HL-60/S4 treated with phorbol 12-myristate 13-acetate at 8.2 ng/mL for 4 days and 3 days (cell line): ENCODE measurements around the gene PPP2R2D.

Experiments
- in situ Hi-C: fragments of 300-500 bp; cut with MboI; formaldehyde crosslinking; loops from 2 replicates; pipeline ENCODE4 v1.15.0; 2022; ENCODE audit warnings: low sequenced_read_pairs

The PPP2R2D gene

GRCh38 chr10:131926253-131926652 is 25.4 kb downstream of the PPP2R2D start:
- in situ Hi-C loops = no loop called here

GRCh38 chr10:131926743-131927595 is 26.2 kb downstream of the PPP2R2D start:
- in situ Hi-C loops = no loop called here

GRCh38 chr10:131928248-131929095 is 27.7 kb downstream of the PPP2R2D start:
- in situ Hi-C loops = no loop called here

DNA sequence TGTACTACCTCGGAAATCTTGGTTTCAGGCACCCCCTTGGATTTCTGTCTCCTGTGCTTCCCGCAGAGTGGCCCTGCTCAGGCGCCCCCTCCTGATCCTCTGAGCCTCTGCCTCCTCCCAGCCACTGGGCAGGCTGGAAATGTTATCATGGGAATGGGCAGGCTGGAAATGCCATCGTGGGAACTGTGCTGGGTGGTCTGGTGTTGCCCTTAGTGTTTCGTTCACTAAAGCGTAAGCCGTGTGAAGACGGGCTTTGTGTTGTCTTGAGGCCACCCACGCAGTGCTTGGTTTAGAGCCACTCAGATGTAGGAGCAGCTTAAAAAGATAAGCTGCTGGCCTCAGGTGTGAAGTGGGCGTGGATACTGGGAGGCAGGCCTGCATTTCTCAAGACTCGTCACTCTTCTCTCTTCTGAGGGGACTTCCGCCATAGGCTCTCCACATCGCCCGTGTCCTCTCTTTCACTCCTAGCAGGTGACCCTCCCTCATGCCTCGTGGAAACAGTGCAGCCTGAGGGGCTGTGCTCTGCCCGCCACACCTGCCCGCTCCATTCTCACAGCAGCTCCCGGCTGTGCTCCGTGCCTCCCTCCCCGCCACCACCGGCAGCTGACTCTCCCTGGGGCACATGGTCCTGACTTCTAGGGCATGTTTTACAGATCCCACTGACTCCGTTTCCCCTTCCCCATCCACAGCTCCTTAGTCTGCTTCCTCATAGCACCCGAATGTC is 28.5 kb downstream of the PPP2R2D start:
- in situ Hi-C loops = no loop called here

GRCh38 chr10:131930150-131930549 is 29.3 kb downstream of the PPP2R2D start:
- in situ Hi-C loops = no loop called here

DNA sequence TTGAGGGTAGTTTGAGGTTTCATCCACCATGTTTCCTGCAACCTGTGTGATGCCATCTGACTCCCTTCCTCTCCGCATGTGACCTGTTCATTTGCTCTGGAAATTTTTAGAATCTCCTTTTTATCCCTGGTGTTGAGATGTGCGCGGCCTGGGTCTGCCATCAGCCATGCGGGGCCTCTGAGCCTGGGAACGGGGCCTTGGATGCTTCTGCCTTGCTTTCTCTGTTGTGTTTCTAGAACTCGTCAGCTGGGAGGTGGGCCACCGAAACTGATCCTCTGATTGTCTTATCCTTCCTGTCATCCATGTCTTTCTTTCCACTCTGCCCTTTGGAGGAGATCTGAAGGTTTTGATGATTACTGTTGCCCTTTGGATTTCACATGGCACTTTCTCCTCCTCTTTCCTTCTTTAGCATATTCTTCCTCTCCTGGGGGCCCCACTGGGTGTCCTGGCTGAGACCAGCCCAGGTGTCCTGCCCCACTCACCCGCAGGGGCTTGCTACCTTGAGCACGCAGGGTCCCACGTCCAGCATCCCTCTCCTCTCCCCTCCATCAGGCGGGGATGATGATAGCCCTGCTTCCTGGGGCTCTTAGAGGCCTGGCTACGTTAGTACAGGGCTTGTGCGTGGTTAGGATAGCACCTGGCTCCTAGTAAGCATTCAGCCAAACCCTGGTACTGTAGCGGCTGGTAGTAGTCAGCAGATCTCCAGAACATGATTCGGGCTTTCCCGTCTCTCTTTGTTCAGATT is 29.9 kb downstream of the PPP2R2D start:
- in situ Hi-C loops = no loop called here

GRCh38 chr10:131931981-131932380 is 31.2 kb downstream of the PPP2R2D start:
- in situ Hi-C loops = no loop called here

DNA sequence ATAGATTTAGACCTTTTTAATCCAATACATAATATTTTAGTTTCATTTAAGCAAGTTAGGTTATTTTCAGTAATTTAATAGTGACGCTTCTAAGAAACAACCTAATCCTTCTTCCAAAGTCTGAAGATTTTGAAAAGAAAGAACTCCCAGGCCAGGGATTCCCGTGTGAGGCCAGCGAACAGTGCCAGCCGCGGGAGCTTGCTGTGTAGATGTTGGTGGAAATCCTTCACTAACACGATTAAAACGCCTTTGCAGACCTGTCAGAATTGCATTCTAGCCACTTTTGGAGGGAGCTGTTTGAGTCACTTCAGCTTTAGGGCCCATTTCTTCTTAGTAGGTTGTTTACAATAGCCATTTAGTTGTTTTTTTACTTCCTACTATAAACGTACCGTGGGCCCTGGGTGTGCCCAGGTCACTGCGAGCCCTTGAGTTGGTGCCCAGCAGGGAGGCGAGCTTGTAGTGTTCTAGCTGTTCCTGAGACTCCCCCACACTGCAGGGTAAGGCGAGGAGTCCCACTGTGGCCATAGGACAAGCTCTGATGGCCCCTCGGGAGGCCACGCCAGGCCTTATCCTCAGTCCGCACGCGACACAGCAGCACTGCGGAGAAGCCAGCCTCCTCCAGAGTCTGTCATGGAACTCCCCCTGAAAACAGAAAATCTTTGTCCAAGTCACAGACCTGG is 32.3 kb downstream of the PPP2R2D start:
- in situ Hi-C loops = no loop called here

DNA sequence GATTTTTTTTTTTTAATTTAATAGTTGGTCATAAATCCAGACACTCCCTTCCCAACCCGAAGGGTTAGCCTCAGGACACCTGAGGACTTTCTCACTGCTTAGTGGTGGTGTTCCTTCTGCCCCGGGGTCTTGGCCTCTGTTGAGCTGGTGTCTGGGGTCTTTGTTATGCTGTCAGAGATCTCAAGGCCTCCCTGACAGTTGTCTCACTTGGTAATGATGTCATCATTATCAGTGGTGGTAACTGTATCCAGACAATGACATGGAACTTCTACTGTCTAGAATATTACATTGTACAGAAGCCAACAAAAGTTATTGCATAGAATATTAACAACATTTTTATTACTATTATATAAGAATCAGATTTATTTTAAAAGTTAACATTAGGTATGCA is 32.9 kb downstream of the PPP2R2D start:
- in situ Hi-C loops = no loop called here

DNA sequence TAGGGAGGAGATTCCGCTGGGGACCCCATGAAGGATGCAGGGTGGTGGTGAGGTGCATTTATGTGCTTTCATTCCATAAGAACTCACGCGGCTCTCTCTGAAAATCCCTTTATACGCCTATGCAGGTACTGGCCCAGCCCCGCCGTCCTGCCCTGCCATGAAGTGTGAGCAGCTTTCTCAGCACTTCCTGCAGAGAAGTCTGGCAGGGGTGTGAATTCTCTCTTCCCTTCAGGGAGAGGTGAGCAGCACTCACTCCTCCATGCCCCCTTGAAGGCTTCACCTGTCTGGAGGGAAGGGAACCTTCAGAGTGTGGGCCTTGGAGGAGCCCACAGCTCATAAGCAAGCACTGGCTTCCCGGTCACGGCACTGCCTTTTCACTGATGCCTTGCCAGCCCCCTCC is 34.0 kb downstream of the PPP2R2D start:
- in situ Hi-C loops = no loop called here

DNA sequence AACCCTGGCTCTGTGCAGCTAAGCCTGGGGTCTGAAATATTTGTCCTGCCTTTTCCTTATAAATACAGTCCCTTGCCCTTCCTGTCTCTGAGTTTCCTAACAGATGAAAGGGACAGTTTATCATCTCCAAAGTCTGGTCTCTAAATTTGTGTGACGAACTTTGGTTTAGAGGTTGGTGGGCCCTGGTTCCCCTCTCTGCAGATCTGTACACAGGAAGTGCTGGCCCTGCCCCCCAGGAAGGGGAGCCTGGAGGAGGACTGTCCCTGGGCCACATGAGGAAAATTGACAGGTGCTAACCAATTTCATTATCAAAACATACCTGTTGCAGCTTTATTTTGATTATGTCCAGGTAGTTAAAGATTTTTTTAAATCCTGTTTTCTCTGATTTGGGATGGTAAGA is 34.5 kb downstream of the PPP2R2D start:
- in situ Hi-C loops = no loop called here

GRCh38 chr10:131936294-131936693 is 35.5 kb downstream of the PPP2R2D start:
- in situ Hi-C loops = no loop called here

- in situ Hi-C loops = no loop called here
These were observed 35.9 kb downstream of the PPP2R2D start for GRCh38 chr10:131936736-131937135.

DNA sequence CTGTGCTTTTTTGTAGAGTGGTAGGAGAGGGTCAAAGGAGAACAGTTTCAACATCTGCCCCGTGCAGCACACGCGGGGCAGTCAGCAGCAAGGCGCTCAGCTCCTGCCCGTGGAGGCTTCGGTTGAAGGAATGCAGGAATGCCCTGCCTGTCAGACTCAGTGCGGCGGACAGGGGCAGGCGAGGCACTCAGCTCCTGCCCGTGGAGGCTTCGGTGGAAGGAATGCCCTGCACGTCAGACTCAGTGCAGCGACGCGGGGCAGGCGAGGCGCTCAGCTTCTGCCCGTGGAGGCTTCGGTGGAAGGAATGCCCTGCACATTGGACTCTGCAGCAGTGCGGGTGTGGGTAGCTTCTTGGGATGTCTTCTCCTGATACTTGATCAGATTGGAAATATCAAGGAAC is 37.0 kb downstream of the PPP2R2D start:
- in situ Hi-C loops = no loop called here

- in situ Hi-C loops = no loop called here
These were observed 37.9 kb downstream of the PPP2R2D start for GRCh38 chr10:131938681-131939080.

- in situ Hi-C loops = no loop called here
These were observed 41.6 kb downstream of the PPP2R2D start for GRCh38 chr10:131942455-131942854.

DNA sequence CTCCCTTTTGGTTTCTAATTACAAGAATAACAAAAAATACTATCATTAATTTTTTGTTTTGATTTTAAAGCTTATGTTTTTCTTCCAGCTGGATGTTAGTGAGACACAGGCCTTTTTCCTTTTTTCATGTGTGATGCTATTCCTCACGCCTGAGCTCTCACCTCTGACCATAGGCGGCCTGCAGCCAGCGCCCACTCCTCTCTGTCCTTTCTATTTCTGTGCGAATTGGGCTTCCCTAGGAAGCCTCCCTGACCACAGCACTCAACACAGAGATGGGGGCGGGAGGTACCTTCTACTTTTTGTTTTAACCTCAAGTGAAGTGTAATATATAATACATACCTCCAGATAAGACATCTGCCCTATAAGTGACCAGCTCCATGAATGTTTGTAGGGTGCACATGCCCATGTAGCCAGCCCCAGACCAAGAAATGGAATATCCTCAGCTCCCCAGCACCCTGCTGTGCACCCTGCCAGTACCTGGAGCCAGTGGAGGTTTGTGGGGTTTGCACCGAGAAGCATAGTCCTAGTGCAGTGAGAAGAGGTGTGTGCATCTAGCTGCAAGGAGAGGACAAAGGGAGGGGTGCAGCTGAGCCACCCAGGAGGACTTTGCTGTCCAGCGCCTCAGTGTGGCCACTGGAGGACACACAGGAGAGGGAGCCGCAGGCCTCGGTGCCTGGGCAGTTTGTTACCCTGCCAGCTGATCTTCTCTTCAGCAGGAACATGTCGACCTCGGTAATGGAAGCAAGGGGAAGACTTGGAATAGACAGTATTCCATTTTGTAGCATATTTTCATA is 42.4 kb downstream of the PPP2R2D start:
- in situ Hi-C loops = no loop called here

DNA sequence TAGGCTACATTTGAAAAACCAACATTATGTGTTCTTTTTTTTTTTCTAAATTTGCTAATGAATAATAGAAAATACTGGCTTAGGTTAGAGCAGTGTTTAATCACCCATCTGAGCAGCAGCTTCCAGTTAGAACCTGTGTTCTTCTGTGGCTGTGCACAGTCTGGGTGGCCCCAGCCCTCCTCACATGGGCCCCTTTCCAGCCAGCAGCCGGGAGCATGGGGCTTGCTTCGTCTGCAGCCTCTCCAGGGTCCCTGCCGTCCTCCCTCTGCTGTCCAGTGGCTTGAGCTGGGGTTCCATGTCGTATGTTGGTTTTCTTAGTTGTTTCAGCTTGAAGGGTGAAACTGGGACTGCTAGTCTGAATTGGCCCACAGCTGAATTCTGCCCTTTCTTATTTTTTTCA is 43.6 kb downstream of the PPP2R2D start:
- in situ Hi-C loops = no loop called here

DNA sequence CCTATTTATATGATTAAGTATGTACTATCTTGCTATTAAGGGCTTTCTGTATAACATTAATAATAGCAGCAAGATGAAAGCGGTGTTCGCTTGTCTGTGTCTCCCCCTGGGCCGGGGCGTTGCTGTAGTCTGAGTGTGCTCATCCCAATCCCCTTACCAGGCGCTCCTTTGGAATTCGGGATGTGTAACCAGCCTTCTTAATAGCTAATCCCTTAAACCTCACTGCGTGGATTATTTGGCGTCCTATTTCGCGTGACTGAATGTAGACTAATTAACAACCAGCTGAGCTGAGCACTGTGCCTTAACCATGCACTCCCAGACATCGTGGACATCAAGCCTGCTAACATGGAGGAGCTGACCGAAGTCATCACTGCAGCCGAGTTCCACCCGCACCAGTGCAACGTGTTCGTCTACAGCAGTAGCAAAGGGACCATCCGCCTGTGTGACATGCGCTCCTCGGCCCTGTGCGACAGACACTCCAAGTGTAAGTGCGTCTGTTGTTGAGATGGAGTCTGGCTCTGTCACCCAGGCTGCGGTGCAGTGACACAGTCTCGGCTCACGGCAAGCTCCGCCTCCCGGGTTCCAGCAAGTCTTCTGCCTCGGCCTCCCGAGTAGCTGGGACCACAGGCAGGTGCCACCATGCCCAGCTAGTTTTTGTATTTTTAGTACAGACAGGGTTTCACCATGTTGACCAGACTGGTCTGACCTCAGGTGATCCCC is 44.3 kb downstream of the PPP2R2D start:
- in situ Hi-C loops = no loop called here
